SK-N-SH (cell line): Measurements from ENCODE around the gene ZNF71. TPM values are rescaled to one million over a fixed set of nuclear protein-coding genes. Genes with fewer than 3 reads are reported as not detected.

Experiments used
- CTCF ChIA-PET: fragments of 300-600, 350-600 bp; formaldehyde crosslinking; extraction: SDS; loops from one replicate; lab custom pipeline; 2021; lab: Yijun Ruan, JAX
- POLR2A ChIA-PET: fragments of 350-600 bp; sonication (Branson Sonifier 250); formaldehyde crosslinking; extraction: SDS; loops from one replicate; lab custom pipeline; 2020; ENCODE audit warnings: antibody characterized with exemption, inconsistent platforms; lab: Yijun Ruan, JAX
- DNase-seq: peaks from one replicate; pipeline ENCODE4 v3.0.0; 2012
- H2AFZ ChIP-seq: fragments of 200-600 bp; sonication (generic); 2 replicates; pipeline ENCODE4 v1.8.1; 2016; ENCODE audit warnings: antibody characterized with exemption, mild to moderate bottlenecking, low read depth
- H3F3A ChIP-seq: fragments of 200-600 bp; sonication (generic); replicated peaks from 2 replicates; pipeline ENCODE3; 2016; ENCODE audit warnings: antibody characterized with exemption, mild to moderate bottlenecking; ENCODE audit not compliant: insufficient read depth
- H3K27ac ChIP-seq, 2 experiments: fragments of 200-500 bp in 1 of 2; fragments of 200-600 bp in 1 of 2; sonication (Bioruptor generic) in 1 of 2; sonication (generic), shearing (Covaris generic) in 1 of 2; 2 replicates each; pipeline versions ENCODE4 v1.5.1 to v1.6.1; 2014 to 2016; ENCODE audit warnings: low read depth in 2 of 2, inconsistent platforms in 1 of 2, low read length in 1 of 2, mild to moderate bottlenecking in 1 of 2, mixed read lengths in 1 of 2
- H3K27me3 ChIP-seq: fragments of 200-600 bp; sonication (generic), shearing (Covaris generic); 2 replicates; pipeline ENCODE4 v1.6.1; 2016; ENCODE audit warnings: mixed run types; ENCODE audit not compliant: insufficient read depth
- H3K36me3 ChIP-seq, 2 experiments: fragments of 200-500 bp in 1 of 2; fragments of 200-600 bp in 1 of 2; sonication (Bioruptor generic) in 1 of 2; sonication (generic) in 1 of 2; replicated peaks in 1 of 2; 2 replicates each; pipeline versions ENCODE3 to v1.5.1; 2014 to 2016; ENCODE audit warnings: low read length in 1 of 2, mild to moderate bottlenecking in 1 of 2; ENCODE audit not compliant: insufficient read depth in 2 of 2, control insufficient read depth in 1 of 2
- H3K4me1 ChIP-seq, 2 experiments: fragments of 200-500 bp in 1 of 2; fragments of 200-600 bp in 1 of 2; sonication (Bioruptor generic) in 1 of 2; sonication (generic), shearing (Covaris generic) in 1 of 2; 2 replicates each; pipeline versions ENCODE4 v1.5.1 to v1.6.1; 2014 to 2016; ENCODE audit warnings: low read depth in 1 of 2, low read length in 1 of 2, mixed run types in 1 of 2; ENCODE audit not compliant: insufficient read depth in 2 of 2, control insufficient read depth in 1 of 2
- H3K4me2 ChIP-seq: fragments of 200-600 bp; sonication (generic), shearing (Covaris generic); 2 replicates; pipeline ENCODE4 v1.6.1; 2017; ENCODE audit warnings: mixed run types
- H3K4me3 ChIP-seq, 2 experiments: fragments of 200-500 bp in 1 of 2; fragments of 200-600 bp in 1 of 2; sonication (Bioruptor generic) in 1 of 2; sonication (generic), shearing (Covaris generic) in 1 of 2; 2 replicates each; pipeline versions ENCODE4 v1.5.1 to v1.8.1; 2014 to 2016; ENCODE audit warnings: low read depth in 2 of 2, inconsistent platforms in 1 of 2, low read length in 1 of 2, mild to moderate bottlenecking in 1 of 2, mixed read lengths in 1 of 2, moderate library complexity in 1 of 2
- H3K79me2 ChIP-seq: fragments of 200-600 bp; sonication (generic); 2 replicates; pipeline ENCODE4 v1.8.1; 2017; ENCODE audit warnings: mild to moderate bottlenecking; ENCODE audit not compliant: insufficient read depth
- H3K9ac ChIP-seq: fragments of 200-600 bp; sonication (generic); 2 replicates; pipeline ENCODE4 v1.6.1; 2017; ENCODE audit warnings: mixed run types
- H3K9me2 ChIP-seq: fragments of 200-600 bp; sonication (generic); 2 replicates; pipeline ENCODE4 v1.6.1; 2017; ENCODE audit warnings: mixed run types
- H3K9me3 ChIP-seq: fragments of 200-600 bp; sonication (generic); 2 replicates; pipeline ENCODE4 v1.6.1; 2017; ENCODE audit warnings: mixed run types, mild to moderate bottlenecking, moderate library complexity
- H4K20me1 ChIP-seq: fragments of 200-600 bp; sonication (generic); 2 replicates; pipeline ENCODE4 v1.6.1; 2017; ENCODE audit warnings: mild to moderate bottlenecking, mixed run types; ENCODE audit not compliant: insufficient read depth
- CHD2 ChIP-seq: fragments of 150-350 bp; IDR thresholded peaks from 2 replicates; pipeline ENCODE4 v1.6.1; 2018; ENCODE audit warnings: low read length; ENCODE audit not compliant: partially characterized antibody
- ELF1 ChIP-seq: IDR thresholded peaks from 2 replicates; pipeline ENCODE4 v1.4.0; 2012
- EP300 ChIP-seq, 2 experiments: IDR thresholded peaks; 2 replicates each; pipeline versions ENCODE4 v1.4.0 to v1.6.1; 2012; ENCODE audit warnings: borderline replicate concordance in 1 of 2, low read depth in 1 of 2, low read length in 1 of 2
- FOSL2 ChIP-seq: IDR thresholded peaks from 2 replicates; pipeline ENCODE4 v1.4.0; 2012; ENCODE audit warnings: low read depth, mild to moderate bottlenecking, moderate library complexity, borderline replicate concordance
- FOXJ3 ChIP-seq: sonication (generic); formaldehyde crosslinking; IDR thresholded peaks from 2 replicates; pipeline ENCODE4 v1.5.1; 2020; ENCODE audit warnings: mild to moderate bottlenecking, missing genetic modification reagents
- GATA2 ChIP-seq: sonication (generic); formaldehyde crosslinking; IDR thresholded peaks from 2 replicates; pipeline ENCODE4 v1.5.0; 2020; ENCODE audit warnings: mild to moderate bottlenecking, missing genetic modification reagents
- MEF2A ChIP-seq: IDR thresholded peaks from 2 replicates; pipeline ENCODE4 v1.4.0; 2012; ENCODE audit warnings: low read depth, borderline replicate concordance
- MXI1 ChIP-seq: IDR thresholded peaks from 2 replicates; pipeline ENCODE4 v1.6.1; 2012; ENCODE audit warnings: mild to moderate bottlenecking, low read depth, low read length, improper control_type of control experiment
- NFIC ChIP-seq: IDR thresholded peaks from 2 replicates; pipeline ENCODE4 v1.4.0; 2012; ENCODE audit warnings: borderline replicate concordance
- NRF1 ChIP-seq: IDR thresholded peaks from 2 replicates; pipeline ENCODE4 v1.6.1; 2012; ENCODE audit warnings: low read depth, mild to moderate bottlenecking, low read length
- POLR2AphosphoS5 ChIP-seq: IDR thresholded peaks from 2 replicates; pipeline ENCODE4 v1.6.1; 2012; ENCODE audit warnings: low read depth, low read length
- RAD21 ChIP-seq: IDR thresholded peaks from 2 replicates; pipeline ENCODE4 v1.6.1; 2012; ENCODE audit warnings: mild to moderate bottlenecking, low read length
- RCOR1 ChIP-seq: fragments of 150-350 bp; IDR thresholded peaks from 2 replicates; pipeline ENCODE4 v1.6.1; 2017; ENCODE audit warnings: antibody characterized with exemption, low read length
- SIN3A ChIP-seq: IDR thresholded peaks from 2 replicates; pipeline ENCODE4 v1.6.1; 2012; ENCODE audit warnings: low read depth, mild to moderate bottlenecking, low read length, moderate library complexity, borderline replicate concordance
- SMC3 ChIP-seq: IDR thresholded peaks from 2 replicates; pipeline ENCODE4 v1.6.1; 2012; ENCODE audit warnings: low read depth, low read length, improper control_type of control experiment
- TAF1 ChIP-seq: IDR thresholded peaks from 2 replicates; pipeline ENCODE4 v1.6.1; 2012; ENCODE audit warnings: low read depth, mild to moderate bottlenecking, low read length, moderate library complexity, borderline replicate concordance
- TCF12 ChIP-seq: IDR thresholded peaks from 2 replicates; pipeline ENCODE4 v1.4.0; 2012
- TEAD4 ChIP-seq: IDR thresholded peaks from 2 replicates; pipeline ENCODE4 v1.4.0; 2012; ENCODE audit warnings: mild to moderate bottlenecking, borderline replicate concordance; ENCODE audit not compliant: insufficient read depth
- USF1 ChIP-seq: IDR thresholded peaks from 2 replicates; pipeline ENCODE4 v1.4.0; 2012; ENCODE audit warnings: low read depth, borderline replicate concordance
- ZBTB33 ChIP-seq: IDR thresholded peaks from 2 replicates; pipeline ENCODE4 v1.4.0; 2012; ENCODE audit warnings: low read depth, borderline replicate concordance
- WGBS: methylation state at CpG from one replicate; pipeline ENCODE4 v1.1.6; 2017; ENCODE audit warnings: low lambda C conversion rate; 5-methylcytosine and 5-hydroxymethylcytosine counted together
- polyA plus RNA-seq, 3 experiments: library from polyadenylated mRNA; depleted of rRNA; stranded (reverse); fragments of >200 nt; gene quantifications; 2 replicates each; pipeline ENCODE4 v1.2.3, GENCODE V29; 2012
- TF ChIP-seq, protein P1 (sequence below): fragments of 150-350 bp; IDR thresholded peaks from 2 replicates; pipeline ENCODE4 v1.6.1; 2016; ENCODE audit warnings: mild to moderate bottlenecking, low read depth, low read length
- TF ChIP-seq, protein P2 (sequence below): IDR thresholded peaks from 2 replicates; pipeline ENCODE4 v1.6.1; 2012; ENCODE audit warnings: mild to moderate bottlenecking, low read depth, low read length, moderate library complexity

Gene ZNF71
- polyA plus RNA-seq, 1 of the 3 experiments (the other 2 are of a cell fraction): 6.3 TPM

- no peak for TF ChIP-seq GATA2 (CRISPR knock-in tag)
- no peak for TF ChIP-seq TEAD4
- TF ChIP-seq TCF12: no peak
- no peak for TF ChIP-seq ELF1
- TF ChIP-seq SMC3: no peak
- TF ChIP-seq CHD2: peak; percentile 65
- no peak for TF ChIP-seq ZBTB33
- TF ChIP-seq SIN3A: no peak
- no peak for TF ChIP-seq MEF2A
- peak; percentile 75 for TF ChIP-seq NRF1
- TF ChIP-seq RCOR1: no peak
These were observed at the start of gene ZNF71 (continued) for GRCh38 chr19:56594783-56595547.

GRCh38 chr19:56547535-56547934 lies 47.6 kb upstream of the ZNF71 start:
- peaks cover 74 to 95% of the 10 kb centered on the region in 2 experiments for H3K36me3 ChIP-seq
- 85% methylated on average over 6 of the region's 6 CpGs for WGBS
- TF ChIP-seq, protein P1, sequence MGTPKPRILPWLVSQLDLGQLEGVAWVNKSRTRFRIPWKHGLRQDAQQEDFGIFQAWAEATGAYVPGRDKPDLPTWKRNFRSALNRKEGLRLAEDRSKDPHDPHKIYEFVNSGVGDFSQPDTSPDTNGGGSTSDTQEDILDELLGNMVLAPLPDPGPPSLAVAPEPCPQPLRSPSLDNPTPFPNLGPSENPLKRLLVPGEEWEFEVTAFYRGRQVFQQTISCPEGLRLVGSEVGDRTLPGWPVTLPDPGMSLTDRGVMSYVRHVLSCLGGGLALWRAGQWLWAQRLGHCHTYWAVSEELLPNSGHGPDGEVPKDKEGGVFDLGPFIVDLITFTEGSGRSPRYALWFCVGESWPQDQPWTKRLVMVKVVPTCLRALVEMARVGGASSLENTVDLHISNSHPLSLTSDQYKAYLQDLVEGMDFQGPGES: no peak
- TF ChIP-seq RAD21 (no peak), EP300 (IDR thresholded peaks at IDR 0.05; ENCODE audit: borderline replicate concordance in 1 of 2, low read depth in 1 of 2, low read length in 1 of 2) (no peak), FOXJ3 (CRISPR knock-in tag) (no peak), FOSL2 (no peak), TCF12 (no peak), ELF1 (no peak), CHD2 (no peak), NFIC (no peak), USF1 (no peak), GATA2 (CRISPR knock-in tag) (no peak), MXI1 (no peak), TAF1 (no peak), POLR2AphosphoS5 (no peak), TEAD4 (no peak)
- TF ChIP-seq, protein P2, sequence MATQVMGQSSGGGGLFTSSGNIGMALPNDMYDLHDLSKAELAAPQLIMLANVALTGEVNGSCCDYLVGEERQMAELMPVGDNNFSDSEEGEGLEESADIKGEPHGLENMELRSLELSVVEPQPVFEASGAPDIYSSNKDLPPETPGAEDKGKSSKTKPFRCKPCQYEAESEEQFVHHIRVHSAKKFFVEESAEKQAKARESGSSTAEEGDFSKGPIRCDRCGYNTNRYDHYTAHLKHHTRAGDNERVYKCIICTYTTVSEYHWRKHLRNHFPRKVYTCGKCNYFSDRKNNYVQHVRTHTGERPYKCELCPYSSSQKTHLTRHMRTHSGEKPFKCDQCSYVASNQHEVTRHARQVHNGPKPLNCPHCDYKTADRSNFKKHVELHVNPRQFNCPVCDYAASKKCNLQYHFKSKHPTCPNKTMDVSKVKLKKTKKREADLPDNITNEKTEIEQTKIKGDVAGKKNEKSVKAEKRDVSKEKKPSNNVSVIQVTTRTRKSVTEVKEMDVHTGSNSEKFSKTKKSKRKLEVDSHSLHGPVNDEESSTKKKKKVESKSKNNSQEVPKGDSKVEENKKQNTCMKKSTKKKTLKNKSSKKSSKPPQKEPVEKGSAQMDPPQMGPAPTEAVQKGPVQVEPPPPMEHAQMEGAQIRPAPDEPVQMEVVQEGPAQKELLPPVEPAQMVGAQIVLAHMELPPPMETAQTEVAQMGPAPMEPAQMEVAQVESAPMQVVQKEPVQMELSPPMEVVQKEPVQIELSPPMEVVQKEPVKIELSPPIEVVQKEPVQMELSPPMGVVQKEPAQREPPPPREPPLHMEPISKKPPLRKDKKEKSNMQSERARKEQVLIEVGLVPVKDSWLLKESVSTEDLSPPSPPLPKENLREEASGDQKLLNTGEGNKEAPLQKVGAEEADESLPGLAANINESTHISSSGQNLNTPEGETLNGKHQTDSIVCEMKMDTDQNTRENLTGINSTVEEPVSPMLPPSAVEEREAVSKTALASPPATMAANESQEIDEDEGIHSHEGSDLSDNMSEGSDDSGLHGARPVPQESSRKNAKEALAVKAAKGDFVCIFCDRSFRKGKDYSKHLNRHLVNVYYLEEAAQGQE: no peak
- H3K4me1 ChIP-seq: no peaks in the 10 kb centered on the region
- ChIA-PET CTCF (no interaction called here), POLR2A (no interaction called here)
- H3F3A ChIP-seq: no peaks in the 10 kb centered on the region
- H3K9me3 ChIP-seq: peaks cover 19% of the 10 kb centered on the region
- no peak overlapping the region for H3K9ac ChIP-seq
- peaks cover 6% of the 10 kb centered on the region; the same call in 1 of the 2 replicates for H3K79me2 ChIP-seq
- H2AFZ ChIP-seq: no peak overlapping the region
- H3K9me2 ChIP-seq: no peaks in the 10 kb centered on the region
- H4K20me1 ChIP-seq: no peaks in the 10 kb centered on the region
- H3K4me3 ChIP-seq: peak overlapping the region in 1 of 2 experiments; percentile 17; a peak in 1 of 4 replicates
- H3K27ac ChIP-seq: no peak overlapping the region
- no peaks in the 10 kb centered on the region for H3K27me3 ChIP-seq
- no peak for DNase-seq
- no peak overlapping the region for H3K4me2 ChIP-seq
